HepG2 (cell line): ENCODE results near the gene TLK2. TPM values are rescaled to one million over a fixed set of nuclear protein-coding genes. Genes with fewer than 3 reads are reported as not detected.
"Not testable (repeated sequence)": the region's sequence is repeated elsewhere in the genome, so short reads cannot be mapped to it uniquely, and the experiment has no call there.

Source experiments
- ATAC-seq: fragments of 200-7000 bp; cut with Tn5 transposase; 3 replicates; pipeline ENCODE4 v1.9.1; 2020; ENCODE audit warnings: mild to moderate bottlenecking, moderate library complexity
- BruUV-seq: library from RNA; stranded (reverse); fragments of 400-500 nt; replicated peaks from 2 replicates; lab custom pipeline; 2021; lab: Mats Ljungman, UMichigan
- CTCF ChIA-PET: fragments of 300-600 bp; formaldehyde crosslinking; extraction: SDS; loops from one replicate; lab custom pipeline; 2021; ENCODE audit warnings: low total read pairs, inconsistent platforms, low intra/inter-chr PET ratio; lab: Yijun Ruan, JAX
- POLR2A ChIA-PET: fragments of 350-600 bp; sonication (Branson Sonifier 250); formaldehyde crosslinking; loops from one replicate; lab custom pipeline; 2020; ENCODE audit warnings: antibody characterized with exemption, inconsistent platforms; lab: Yijun Ruan, JAX
- DNase-seq: peaks from one replicate; pipeline ENCODE4 v3.0.0-alpha.2; 2015; ENCODE audit warnings: low spot score
- FAIRE-seq: peaks from 3 replicates; lab custom pipeline; 2011; peaks lifted over from hg19 to GRCh38; lab: Jason Lieb, UNC
- H2AFZ ChIP-seq: one replicate; pipeline ENCODE4 v1.6.1; 2011; ENCODE audit warnings: low read length, inconsistent platforms
- H3K27ac ChIP-seq: fragments of 300-600 bp; 3 replicates; pipeline ENCODE4 v1.8.0; 2011; ENCODE audit warnings: mixed run types, mild to moderate bottlenecking, mixed read lengths, low read length, inconsistent platforms; ENCODE audit not compliant: insufficient read depth; ENCODE audit errors: extremely low read length
- H3K27me3 ChIP-seq, 2 experiments: fragments of 200-600 bp in 1 of 2; 2 replicates in 1 of 2; 3 replicates in 1 of 2; pipeline versions ENCODE4 v1.6.0 to v1.8.0; 2011; ENCODE audit warnings: low read length in 2 of 2, mild to moderate bottlenecking in 2 of 2, moderate library complexity in 2 of 2, inconsistent platforms in 1 of 2; ENCODE audit not compliant: insufficient read depth in 2 of 2, control insufficient read depth in 1 of 2
- H3K36me3 ChIP-seq, 2 experiments: fragments of 200-600 bp in 1 of 2; replicated peaks in 1 of 2; 2 replicates in 1 of 2; 3 replicates in 1 of 2; pipeline versions ENCODE4 v1.5.1 to v1.8.0; 2011; ENCODE audit warnings: low read length in 2 of 2, inconsistent platforms in 1 of 2; ENCODE audit not compliant: insufficient read depth in 2 of 2, control insufficient read depth in 1 of 2
- H3K4me1 ChIP-seq: 2 replicates; pipeline ENCODE4 v1.5.1; 2012; ENCODE audit warnings: low read length, inconsistent platforms; ENCODE audit not compliant: insufficient read depth
- H3K4me2 ChIP-seq: 2 replicates; pipeline ENCODE4 v1.6.0; 2011; ENCODE audit warnings: low read depth, low read length, inconsistent platforms
- H3K4me3 ChIP-seq, 3 experiments: fragments of 200-600 bp in 1 of 3; sonication (generic), shearing (Covaris generic) in 1 of 3; replicated peaks in 1 of 3; 2 replicates each; pipeline ENCODE4 v1.5.1; 2011 to 2016; ENCODE audit warnings: low read length in 3 of 3, inconsistent platforms in 2 of 3, low read depth in 2 of 3, mild to moderate bottlenecking in 2 of 3, control low read depth in 1 of 3, mixed read lengths in 1 of 3; ENCODE audit not compliant: insufficient read depth in 1 of 3
- H3K79me2 ChIP-seq: one replicate; pipeline ENCODE4 v1.6.1; 2011; ENCODE audit warnings: low read length, inconsistent platforms; ENCODE audit not compliant: insufficient read depth
- H3K9ac ChIP-seq: 2 replicates; pipeline ENCODE4 v1.6.0; 2011; ENCODE audit warnings: mild to moderate bottlenecking, low read depth, low read length, inconsistent platforms; ENCODE audit not compliant: insufficient read depth
- H3K9me3 ChIP-seq: 2 replicates; pipeline ENCODE4 v1.5.1; 2012; ENCODE audit warnings: mild to moderate bottlenecking, low read length
- H4K20me1 ChIP-seq: 2 replicates; pipeline ENCODE4 v1.6.0; 2011; ENCODE audit warnings: inconsistent platforms, mild to moderate bottlenecking, low read length, moderate library complexity; ENCODE audit not compliant: insufficient read depth
- FOXO1 ChIP-seq: sonication (generic); formaldehyde crosslinking; IDR thresholded peaks from 2 replicates; pipeline ENCODE4 v1.4.0; 2020; ENCODE audit warnings: missing genetic modification reagents
- FOXP4 ChIP-seq: sonication (generic); formaldehyde crosslinking; IDR thresholded peaks from 2 replicates; pipeline ENCODE4 v1.4.0; 2020; ENCODE audit warnings: missing genetic modification reagents
- HMG20A ChIP-seq: IDR thresholded peaks from 2 replicates; pipeline ENCODE4 v1.6.1; 2016; ENCODE audit warnings: borderline replicate concordance
- HMGXB4 ChIP-seq, 2 experiments: sonication (generic) in 1 of 2; formaldehyde crosslinking in 1 of 2; IDR thresholded peaks; 2 replicates each; pipeline versions ENCODE4 v1.4.0 to v1.6.1; 2018 to 2020; ENCODE audit warnings: missing genetic modification reagents in 2 of 2, borderline replicate concordance in 1 of 2, low read depth in 1 of 2, mild to moderate bottlenecking in 1 of 2, missing biosample characterization in 1 of 2
- LCORL ChIP-seq, 2 experiments: fragments of 450-650 bp in 1 of 2; sonication (generic) in 1 of 2; formaldehyde crosslinking in 1 of 2; IDR thresholded peaks; 2 replicates each; pipeline versions ENCODE4 v1.5.0 to v1.6.1; 2017 to 2020; ENCODE audit warnings: antibody characterized with exemption in 1 of 2, missing genetic modification reagents in 1 of 2
- NCOR1 ChIP-seq: fragments of 200-600 bp; sonication (generic); IDR thresholded peaks from 2 replicates; pipeline ENCODE4 v1.7.0; 2017; ENCODE audit warnings: antibody characterized with exemption, low read length, borderline replicate concordance
- NFIC ChIP-seq: IDR thresholded peaks from 2 replicates; pipeline ENCODE4 v1.6.1; 2012; ENCODE audit warnings: mild to moderate bottlenecking, low read length, inconsistent platforms
- PATZ1 ChIP-seq: sonication (generic); formaldehyde crosslinking; IDR thresholded peaks from 2 replicates; pipeline ENCODE4 v1.4.0; 2020; ENCODE audit warnings: missing genetic modification reagents
- SAP130 ChIP-seq: IDR thresholded peaks from 2 replicates; pipeline ENCODE4 v1.6.1; 2016; ENCODE audit warnings: low read depth
- SOX5 ChIP-seq: IDR thresholded peaks from 2 replicates; pipeline ENCODE4 v1.6.1; 2016; ENCODE audit warnings: borderline replicate concordance
- TARDBP ChIP-seq: sonication (generic); formaldehyde crosslinking; IDR thresholded peaks from 2 replicates; pipeline ENCODE4 v1.8.0; 2022; ENCODE audit warnings: mild to moderate bottlenecking, missing genetic modification reagents
- ZBTB7B ChIP-seq: sonication (generic); formaldehyde crosslinking; IDR thresholded peaks from 2 replicates; pipeline ENCODE4 v1.4.0; 2020; ENCODE audit warnings: missing genetic modification reagents
- ZMYM4 ChIP-seq: sonication (generic); formaldehyde crosslinking; IDR thresholded peaks from 2 replicates; pipeline ENCODE4 v1.8.1; 2023; ENCODE audit warnings: mild to moderate bottlenecking, missing genetic modification reagents
- ZNF331 ChIP-seq: sonication (generic); formaldehyde crosslinking; IDR thresholded peaks from 2 replicates; pipeline ENCODE4 v1.4.0; 2020; ENCODE audit warnings: missing genetic modification reagents
- ZNF580 ChIP-seq: IDR thresholded peaks from 2 replicates; pipeline ENCODE4 v1.6.1; 2016; ENCODE audit warnings: low read depth, borderline replicate concordance
- WGBS: methylation state at CpG from one replicate; pipeline ENCODE4 v1.1.6; 2017; ENCODE audit warnings: low lambda C conversion rate; 5-methylcytosine and 5-hydroxymethylcytosine counted together
- in situ Hi-C: cut with HindIII; loops from 2 replicates; pipeline ENCODE4 v1.10.0; 2017; ENCODE audit warnings: low pct_unique_long_range_greater_than_20kb; ENCODE audit not compliant: extremely low pct_ligation_motif_present
- intact Hi-C: fragments of 100-400 bp; cut with micrococcal nuclease; formaldehyde crosslinking; loops from one replicate; pipeline ENCODE4 v1.10.0; 2022; ENCODE audit not compliant: unreplicated experiment
- polyA plus RNA-seq, 8 experiments: library from polyadenylated mRNA; depleted of rRNA in 3 of 8; stranded (reverse) in 7 of 8; unstranded in 1 of 8; fragments of >200 nt; fragmentation: Illumina TruSeq in 4 of 8; extraction: Trizol in 4 of 8; gene quantifications; 2 replicates each; pipeline versions ENCODE4 v1.2.1 to v1.2.3, GENCODE V29; 2011 to 2016; ENCODE audit warnings: low read depth in 4 of 8, missing spikeins in 1 of 8, mixed read lengths in 1 of 8; ENCODE audit not compliant: insufficient read depth in 1 of 8
- total RNA-seq, 5 experiments: library from RNA; depleted of rRNA; stranded (reverse); fragments of >200 nt; fragmentation: Illumina TruSeq; extraction: Trizol; gene quantifications; 2 replicates each; pipeline ENCODE4 v1.2.3, GENCODE V29; 2016; ENCODE audit warnings: low read depth in 1 of 5

The TLK2 gene
- total and polyA plus RNA-seq, 2 of the 13 experiments (the other 11 are each of a cell fraction or from before 2014, with no cell fraction given): 58.7 to 60.8 TPM

DNA sequence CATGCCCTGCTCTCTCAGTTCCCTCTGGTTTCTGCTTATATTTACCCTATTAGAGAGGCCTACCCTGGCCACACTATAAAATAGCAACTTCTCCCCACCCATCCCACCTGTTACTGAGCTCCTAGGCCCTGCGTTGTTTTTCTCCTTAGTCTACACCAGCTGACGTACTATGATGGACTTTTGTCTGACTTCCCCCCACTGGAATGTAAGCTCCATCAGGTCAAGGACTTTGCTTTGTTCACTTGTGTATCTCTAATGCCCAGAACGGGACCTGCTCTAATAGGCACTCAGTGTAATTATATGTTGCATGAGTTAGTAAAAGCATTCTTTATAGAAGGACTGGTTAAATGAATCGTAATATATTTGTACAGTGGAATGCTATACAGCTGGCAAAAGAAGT, 62.4 kb downstream of the TLK2 start (continued):
- TF ChIP-seq FOXP4: peak; percentile 62
- TF ChIP-seq PATZ1 (CRISPR knock-in tag): peak; percentile 49; the same call in 1 of the 2 replicates
- not testable (repeated sequence) for TF ChIP-seq LCORL (IDR thresholded peaks at IDR 0.05)
- TF ChIP-seq LCORL (CRISPR knock-in tag; IDR thresholded peaks at IDR 0.05): peak; percentile 76; the same call in 1 of the 2 replicates
- peak in 1 of 2 experiments; percentile 38; a peak in 1 of 4 replicates for TF ChIP-seq HMGXB4 (CRISPR knock-in tag; IDR thresholded peaks at IDR 0.05; ENCODE audit: borderline replicate concordance in 1 of 2, low read depth in 1 of 2)
- TF ChIP-seq TARDBP (CRISPR knock-in tag): peak; percentile 87
- peak; percentile 59 for TF ChIP-seq ZMYM4 (CRISPR knock-in tag)
- TF ChIP-seq NCOR1: peak; percentile 74; the same call in 1 of the 2 replicates
- peak; percentile 40; the same call in 1 of the 2 replicates for TF ChIP-seq ZBTB7B (CRISPR knock-in tag)
- peak; percentile 76; the same call in 1 of the 2 replicates for TF ChIP-seq HMG20A
- peak; percentile 84 for TF ChIP-seq FOXO1 (CRISPR knock-in tag)
- TF ChIP-seq ZNF331 (CRISPR knock-in tag): peak; percentile 57; the same call in 1 of the 2 replicates
- TF ChIP-seq SOX5: peak; percentile 96
- peak; percentile 85 for TF ChIP-seq SAP130
- TF ChIP-seq NFIC: 0 out of 2 replicates have a peak, but pooled peaks have one; percentile 24
- TF ChIP-seq ZNF580 (CRISPR knock-in tag): peak; percentile 60; the same call in 1 of the 2 replicates

DNA sequence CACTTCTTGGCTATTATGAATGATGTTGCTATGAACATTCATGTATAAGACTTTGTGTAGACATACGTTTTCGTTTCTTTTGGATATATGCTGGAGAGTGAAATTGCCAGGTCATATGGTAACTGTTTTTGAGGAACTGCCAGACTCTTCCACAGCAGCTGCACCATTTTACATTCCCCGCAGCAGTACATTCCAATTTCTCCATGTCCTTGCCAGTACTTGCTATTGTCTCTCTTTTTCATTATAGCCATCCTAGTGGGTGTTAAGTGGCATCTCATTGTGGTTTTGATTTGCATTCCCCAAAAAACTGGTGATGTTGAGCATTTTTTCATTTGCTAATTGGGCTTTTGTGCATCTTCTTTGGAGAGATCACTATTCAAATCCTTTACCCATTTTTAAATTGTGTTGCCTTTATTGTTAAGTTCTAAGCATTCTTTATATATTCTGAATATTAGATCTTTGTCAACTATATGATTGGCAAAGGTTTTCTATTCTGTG, 64.7 kb downstream of the TLK2 start:
- H3K4me2 ChIP-seq, H3K4me3 ChIP-seq, H2AFZ ChIP-seq, POLR2A ChIA-PET, H4K20me1 ChIP-seq, intact Hi-C loops, CTCF ChIA-PET, DNase-seq, H3K27me3 ChIP-seq, H3K9me3 ChIP-seq, BruUV-seq, H3K9ac ChIP-seq, H3K27ac ChIP-seq, FAIRE-seq, in situ Hi-C loops, ATAC-seq: not testable (repeated sequence)
- 95% methylated on average over 3 of the region's 3 CpGs for WGBS
- Histone ChIP-seq H3K4me1 (peaks cover 39% of the 10 kb centered on the region), H3K79me2 (peaks cover 11% of the 10 kb centered on the region), H3K36me3 (peaks cover 1 to 16% of the 10 kb centered on the region in 2 experiments; a peak in 4 of 5 replicates)
